Type B pancreatic cell (in vitro differentiated cells): ENCODE measurements around the gene FNDC11. TPM values are rescaled to one million over a fixed set of nuclear protein-coding genes. Genes with fewer than 3 reads are reported as not detected.

ENCODE experiments used
- DNase-seq: peaks from one replicate; pipeline ENCODE4 v3.0.0; 2021; ENCODE audit warnings: mixed read lengths; ENCODE audit not compliant: unreplicated experiment; ENCODE audit errors: extremely low spot score
- H3K27ac Mint-ChIP-seq: 2 replicates; pipeline ENCODE4 v1.8.0; 2021; ENCODE audit warnings: mild to moderate bottlenecking, mixed read lengths
- H3K27me3 Mint-ChIP-seq: 2 replicates; pipeline ENCODE4 v1.8.0; 2021; ENCODE audit warnings: mixed read lengths
- H3K36me3 Mint-ChIP-seq: 2 replicates; pipeline ENCODE4 v1.8.0; 2021; ENCODE audit warnings: mixed read lengths
- H3K4me1 Mint-ChIP-seq: one replicate; pipeline ENCODE4 v1.8.0; 2021; ENCODE audit warnings: mixed read lengths; ENCODE audit not compliant: unreplicated experiment
- H3K4me3 Mint-ChIP-seq: 2 replicates; pipeline ENCODE4 v1.8.0; 2021; ENCODE audit warnings: mild to moderate bottlenecking, mixed read lengths
- H3K9me3 Mint-ChIP-seq: 2 replicates; pipeline ENCODE4 v1.8.0; 2021; ENCODE audit warnings: mixed read lengths
- CTCF ChIP-seq: fragments of 200-600 bp; sonication (generic); conservative IDR thresholded peaks from 2 replicates; pipeline ENCODE4 v1.5.0; 2021; ENCODE audit warnings: antibody characterized with exemption, mild to moderate bottlenecking
- total RNA-seq: library from RNA; stranded (reverse); gene quantifications from 2 replicates; pipeline ENCODE4 v1.2.1, GENCODE V29; 2021; ENCODE audit warnings: low replicate concordance

FNDC11 gene
- total RNA-seq, 1 donor from 2014 or later = 1.4 TPM

GRCh38 chr20:63527184-63527583 lies 26.8 kb upstream of the FNDC11 start:
- Mint-ChIP-seq H3K9me3 (no peaks in the 10 kb centered on the region), H3K4me1 (peaks cover 18% of the 10 kb centered on the region), H3K4me3 (no peak overlapping the region), H3K27me3 (no peaks in the 10 kb centered on the region), H3K27ac (no peak overlapping the region), H3K36me3 (peaks cover 10% of the 10 kb centered on the region)
- DNase-seq = no peak
- TF ChIP-seq CTCF = no peak

DNA sequence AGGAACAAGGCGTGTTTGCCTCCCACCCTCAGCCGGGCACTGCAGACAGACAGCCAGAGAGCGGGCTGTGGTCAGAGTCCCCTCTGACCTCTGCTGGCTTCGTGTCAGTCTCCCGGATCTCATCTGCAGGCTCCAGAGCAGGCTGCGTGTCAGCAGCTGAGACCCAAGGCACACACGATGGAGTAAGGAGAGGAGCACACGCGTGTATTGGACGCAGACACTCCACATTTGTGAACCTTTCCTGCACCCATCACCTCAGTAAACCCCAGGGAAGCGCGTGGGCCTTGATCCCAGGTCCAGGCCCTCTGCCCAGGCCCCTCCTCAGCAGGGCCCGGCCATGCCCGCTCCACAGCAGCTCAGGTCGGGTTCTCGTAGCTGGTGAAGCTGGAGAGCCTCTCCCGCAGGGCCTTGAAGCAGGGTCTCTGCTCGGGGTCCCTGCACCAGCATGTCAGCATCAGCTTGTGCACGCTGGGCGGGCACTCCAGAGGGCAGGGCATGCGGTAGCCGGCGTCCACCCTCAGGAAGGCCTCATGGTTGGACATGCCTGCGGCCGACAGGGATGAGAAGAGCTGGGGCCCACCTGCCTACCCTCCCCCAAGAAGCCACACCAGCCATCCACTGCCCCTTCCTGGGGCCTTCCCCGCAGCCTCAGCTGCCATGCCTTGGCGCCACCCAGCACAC lies 24.6 kb upstream of the FNDC11 start:
- no peaks in the 10 kb centered on the region for H3K9me3 Mint-ChIP-seq
- H3K36me3 Mint-ChIP-seq = no peaks in the 10 kb centered on the region
- no peak for DNase-seq
- no peaks in the 10 kb centered on the region for H3K27me3 Mint-ChIP-seq
- H3K27ac Mint-ChIP-seq = no peak overlapping the region
- peaks cover 14% of the 10 kb centered on the region for H3K4me1 Mint-ChIP-seq
- H3K4me3 Mint-ChIP-seq = no peak overlapping the region
- no peak for TF ChIP-seq CTCF

DNA sequence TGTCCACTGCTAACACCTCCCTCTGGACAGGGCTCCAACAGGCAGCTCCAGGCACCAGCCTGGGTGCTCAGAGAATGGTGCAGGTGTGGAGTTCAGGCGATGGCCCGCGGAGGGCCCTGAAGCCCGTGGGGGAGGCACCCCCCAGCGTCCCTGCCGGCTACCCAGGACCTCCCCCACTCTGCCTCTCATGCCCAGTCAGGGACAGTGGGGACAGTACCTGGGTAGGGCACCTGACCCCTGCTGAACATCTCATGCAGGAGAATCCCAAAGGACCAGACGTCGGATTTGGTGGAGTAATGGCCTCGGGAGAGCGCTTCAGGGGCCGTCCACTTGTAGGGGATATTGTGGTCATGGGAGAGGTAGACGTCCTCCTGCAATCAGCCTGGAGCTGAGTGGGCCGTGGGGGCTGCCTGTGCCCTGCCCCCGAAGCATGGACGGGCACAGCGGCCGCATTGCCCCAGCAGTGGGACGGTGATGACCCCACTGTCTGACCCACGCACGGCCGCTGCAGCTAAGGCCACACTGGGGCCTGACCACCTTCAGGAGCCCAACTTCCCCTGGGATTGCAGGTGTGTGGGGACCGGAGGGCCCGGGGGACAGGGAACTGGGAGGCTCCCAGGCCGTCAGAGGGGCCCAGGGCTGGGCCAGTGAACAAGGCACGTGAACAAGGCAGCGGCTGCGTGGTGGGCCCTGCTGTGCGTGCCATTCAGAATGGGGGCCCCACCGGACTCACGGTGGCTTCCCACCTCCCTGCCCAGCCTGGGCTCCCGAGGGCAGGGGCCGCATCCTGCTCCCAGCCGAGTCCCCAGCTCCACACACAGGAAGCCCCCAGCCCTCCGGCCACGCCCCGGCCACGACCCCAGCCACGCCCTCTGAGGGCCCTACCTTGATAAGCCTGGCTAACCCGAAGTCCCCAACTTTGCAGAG lies 23.8 kb upstream of the FNDC11 start:
- Mint-ChIP-seq H3K36me3 (no peaks in the 10 kb centered on the region), H3K4me1 (peaks cover 6% of the 10 kb centered on the region), H3K27me3 (no peaks in the 10 kb centered on the region), H3K4me3 (no peak overlapping the region), H3K9me3 (no peaks in the 10 kb centered on the region), H3K27ac (no peak overlapping the region)
- TF ChIP-seq CTCF = no peak
- no peak for DNase-seq

GRCh38 chr20:63530788-63531160 lies 23.2 kb upstream of the FNDC11 start:
- H3K27ac Mint-ChIP-seq = no peak overlapping the region
- no peaks in the 10 kb centered on the region for H3K9me3 Mint-ChIP-seq
- H3K27me3 Mint-ChIP-seq = no peaks in the 10 kb centered on the region
- TF ChIP-seq CTCF = no peak
- no peaks in the 10 kb centered on the region for H3K36me3 Mint-ChIP-seq
- H3K4me1 Mint-ChIP-seq = peaks cover 5% of the 10 kb centered on the region
- no peak for DNase-seq
- H3K4me3 Mint-ChIP-seq = no peak overlapping the region

- Mint-ChIP-seq H3K27me3 (no peaks in the 10 kb centered on the region), H3K9me3 (no peaks in the 10 kb centered on the region), H3K27ac (peak overlapping the region; percentile 24), H3K4me3 (peak overlapping the region; percentile 9), H3K4me1 (peaks cover 8% of the 10 kb centered on the region), H3K36me3 (no peaks in the 10 kb centered on the region)
- no peak for DNase-seq
- no peak for TF ChIP-seq CTCF
Observed at GRCh38 chr20:63531686-63532448, 22.1 kb upstream of the FNDC11 start.
